Mesendoderm (in vitro differentiated cells): ENCODE results near the gene ZNF865.
A peak's percentile ranks its signal among the peaks of the same experiment; 100 is the strongest.

ENCODE experiments used
- DNase-seq: peaks from one replicate; pipeline ENCODE4 v3.0.0; 2013
- H2AK5ac ChIP-seq: 2 replicates; pipeline ENCODE4 v1.6.1; 2013; ENCODE audit warnings: low read length, inconsistent platforms
- H2BK120ac ChIP-seq: 2 replicates; pipeline ENCODE4 v1.6.1; 2013; ENCODE audit warnings: low read depth, mild to moderate bottlenecking, low read length, moderate library complexity, mixed read lengths
- H2BK15ac ChIP-seq: replicated peaks from 2 replicates; pipeline ENCODE4 v1.6.1; 2013; ENCODE audit warnings: low read depth, mild to moderate bottlenecking, moderate library complexity
- H2BK5ac ChIP-seq: 2 replicates; pipeline ENCODE4 v1.6.1; 2013; ENCODE audit warnings: low read length, inconsistent platforms
- H3K18ac ChIP-seq: 2 replicates; pipeline ENCODE4 v1.6.1; 2013; ENCODE audit warnings: mild to moderate bottlenecking, low read length, mixed read lengths
- H3K23ac ChIP-seq: one replicate; pipeline ENCODE4 v1.6.1; 2013; ENCODE audit warnings: low read length
- H3K27ac ChIP-seq: 2 replicates; pipeline ENCODE4 v1.5.1; 2013; ENCODE audit warnings: low read depth, mild to moderate bottlenecking, inconsistent platforms, low read length, moderate library complexity
- H3K27me3 ChIP-seq: 2 replicates; pipeline ENCODE4 v1.6.1; 2013; ENCODE audit warnings: low read length, control low read depth, mild to moderate bottlenecking, inconsistent platforms; ENCODE audit not compliant: insufficient read depth, poor library complexity
- H3K36me3 ChIP-seq: 2 replicates; pipeline ENCODE4 v1.6.1; 2013; ENCODE audit warnings: low read length, inconsistent platforms; ENCODE audit not compliant: control insufficient read depth, insufficient read depth
- H3K4ac ChIP-seq: one replicate; pipeline ENCODE4 v1.6.1; 2013; ENCODE audit warnings: low read depth, mild to moderate bottlenecking, low read length, moderate library complexity
- H3K4me1 ChIP-seq: 2 replicates; pipeline ENCODE4 v1.6.1; 2013; ENCODE audit warnings: low read depth, low read length, inconsistent platforms; ENCODE audit not compliant: control insufficient read depth
- H3K4me2 ChIP-seq: 2 replicates; pipeline ENCODE4 v1.6.1; 2013; ENCODE audit warnings: low read length
- H3K4me3 ChIP-seq: 2 replicates; pipeline ENCODE4 v1.5.1; 2013; ENCODE audit warnings: mild to moderate bottlenecking, low read length
- H3K56ac ChIP-seq: one replicate; pipeline ENCODE4 v1.6.1; 2013; ENCODE audit warnings: low read length
- H3K79me1 ChIP-seq: 2 replicates; pipeline ENCODE4 v1.6.1; 2013; ENCODE audit warnings: low read length, inconsistent platforms
- H3K79me2 ChIP-seq: 2 replicates; pipeline ENCODE4 v1.6.1; 2013; ENCODE audit warnings: mild to moderate bottlenecking, low read length; ENCODE audit not compliant: control insufficient read depth, insufficient read depth
- H3K9ac ChIP-seq: 2 replicates; pipeline ENCODE4 v1.6.1; 2013; ENCODE audit warnings: low read length, inconsistent platforms
- H4K5ac ChIP-seq: one replicate; pipeline ENCODE4 v1.6.1; 2013; ENCODE audit warnings: low read length
- H4K8ac ChIP-seq: one replicate; pipeline ENCODE4 v1.6.1; 2013; ENCODE audit warnings: low read depth, mild to moderate bottlenecking, control low read depth, low read length, moderate library complexity
- WGBS: extraction: QIAGEN DNeasy Blood & Tissue Kit; methylation state at CpG from one replicate; pipeline ENCODE4 v1.1.7; 2013; ENCODE audit warnings: low lambda C conversion rate, missing lambda C conversion rate; ENCODE audit not compliant: insufficient coverage; ENCODE audit errors: extremely low coverage; 5-methylcytosine and 5-hydroxymethylcytosine counted together

ZNF865 gene

DNA sequence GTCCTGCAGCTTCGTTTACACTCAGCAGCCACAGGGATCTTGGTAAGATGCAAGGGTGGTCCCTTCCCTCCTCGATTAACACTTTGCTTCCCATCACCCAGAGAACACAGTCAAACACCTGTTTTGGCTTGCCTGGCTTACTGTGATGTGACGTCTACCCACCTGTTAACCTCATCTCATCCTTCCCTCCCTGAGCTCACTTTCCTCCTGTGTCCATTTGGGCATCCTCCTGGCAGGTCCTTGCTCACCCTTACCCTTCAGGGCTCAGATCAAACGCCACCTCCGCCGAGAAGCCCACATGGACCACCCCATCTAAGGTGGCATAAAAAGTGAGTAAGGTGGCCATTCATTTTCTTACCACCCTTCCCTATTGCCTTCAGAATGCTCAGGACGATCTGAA is 15.3 kb upstream of the ZNF865 start:
- H3K4me2 ChIP-seq = no peak overlapping the region
- H2AK5ac ChIP-seq = no peak overlapping the region
- H4K5ac ChIP-seq = no peak overlapping the region
- no peak overlapping the region for H3K23ac ChIP-seq
- no peak overlapping the region for H2BK15ac ChIP-seq
- no peak for DNase-seq
- H3K79me2 ChIP-seq = no peaks in the 10 kb centered on the region
- H2BK5ac ChIP-seq = no peak overlapping the region
- H3K27me3 ChIP-seq = no peaks in the 10 kb centered on the region
- no peak overlapping the region for H3K9ac ChIP-seq
- WGBS = no CpG with 5 or more reads among the region's 7 CpGs
- H3K18ac ChIP-seq = no peak overlapping the region
- H3K27ac ChIP-seq = no peak overlapping the region
- H3K4me3 ChIP-seq = no peak overlapping the region
- no peaks in the 10 kb centered on the region for H3K36me3 ChIP-seq
- H3K79me1 ChIP-seq = no peaks in the 10 kb centered on the region
- no peak overlapping the region for H3K56ac ChIP-seq
- H2BK120ac ChIP-seq = no peak overlapping the region
- no peak overlapping the region for H3K4ac ChIP-seq
- H4K8ac ChIP-seq = no peak overlapping the region
- no peaks in the 10 kb centered on the region for H3K4me1 ChIP-seq

GRCh38 chr19:55590617-55591016 is 14.8 kb upstream of the ZNF865 start:
- no peak overlapping the region for H3K9ac ChIP-seq
- H2BK5ac ChIP-seq = no peak overlapping the region
- H3K4ac ChIP-seq = no peak overlapping the region
- no peak overlapping the region for H4K5ac ChIP-seq
- no peak overlapping the region for H3K27ac ChIP-seq
- H4K8ac ChIP-seq = no peak overlapping the region
- H2BK15ac ChIP-seq = no peak overlapping the region
- H3K4me3 ChIP-seq = no peak overlapping the region
- peak; percentile 62 for DNase-seq
- no peak overlapping the region for H3K4me2 ChIP-seq
- H2BK120ac ChIP-seq = no peak overlapping the region
- no peaks in the 10 kb centered on the region for H3K79me2 ChIP-seq
- H3K18ac ChIP-seq = no peak overlapping the region
- no peaks in the 10 kb centered on the region for H3K4me1 ChIP-seq
- H3K56ac ChIP-seq = no peak overlapping the region
- no peak overlapping the region for H2AK5ac ChIP-seq
- no peak overlapping the region for H3K23ac ChIP-seq
- no peaks in the 10 kb centered on the region for H3K79me1 ChIP-seq
- H3K36me3 ChIP-seq = peaks cover 2% of the 10 kb centered on the region
- no peaks in the 10 kb centered on the region for H3K27me3 ChIP-seq
- no CpG with 5 or more reads among the region's 10 CpGs for WGBS

DNA sequence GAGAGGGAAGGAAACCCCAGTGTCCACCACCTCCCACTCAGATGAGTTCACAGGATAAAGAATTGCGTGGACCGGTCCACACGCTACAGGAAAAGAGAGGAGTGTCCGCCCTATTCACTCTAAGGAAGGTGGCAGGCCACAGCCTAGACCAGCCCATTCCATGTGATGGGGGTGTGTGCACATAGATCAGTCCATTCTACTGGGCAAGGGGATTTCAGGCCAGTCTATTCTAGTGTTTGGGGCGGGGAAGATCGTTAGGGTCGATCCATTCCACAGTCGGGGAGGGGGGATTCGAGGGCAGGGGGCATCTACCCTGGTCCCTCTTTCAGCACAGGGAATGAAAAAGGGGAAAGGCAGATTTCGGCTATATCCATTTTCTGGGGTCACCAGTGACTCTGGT is 13.9 kb upstream of the ZNF865 start:
- H4K8ac ChIP-seq = no peak overlapping the region
- WGBS = no CpG with 5 or more reads among the region's 10 CpGs
- H3K27ac ChIP-seq = no peak overlapping the region
- no peak overlapping the region for H3K4ac ChIP-seq
- H3K4me2 ChIP-seq = no peak overlapping the region
- H3K9ac ChIP-seq = no peak overlapping the region
- no peak overlapping the region for H4K5ac ChIP-seq
- no peak overlapping the region for H2BK15ac ChIP-seq
- H3K18ac ChIP-seq = no peak overlapping the region
- no peak overlapping the region for H2BK120ac ChIP-seq
- H3K36me3 ChIP-seq = peaks cover 2% of the 10 kb centered on the region
- no peaks in the 10 kb centered on the region for H3K27me3 ChIP-seq
- no peaks in the 10 kb centered on the region for H3K4me1 ChIP-seq
- no peak overlapping the region for H3K56ac ChIP-seq
- DNase-seq = peak; percentile 49
- no peaks in the 10 kb centered on the region for H3K79me1 ChIP-seq
- no peak overlapping the region for H3K4me3 ChIP-seq
- no peaks in the 10 kb centered on the region for H3K79me2 ChIP-seq
- no peak overlapping the region for H3K23ac ChIP-seq
- H2AK5ac ChIP-seq = no peak overlapping the region
- no peak overlapping the region for H2BK5ac ChIP-seq

GRCh38 chr19:55592391-55593090 is 12.9 kb upstream of the ZNF865 start:
- H3K56ac ChIP-seq = no peak overlapping the region
- WGBS = no CpG with 5 or more reads among the region's 73 CpGs

DNA sequence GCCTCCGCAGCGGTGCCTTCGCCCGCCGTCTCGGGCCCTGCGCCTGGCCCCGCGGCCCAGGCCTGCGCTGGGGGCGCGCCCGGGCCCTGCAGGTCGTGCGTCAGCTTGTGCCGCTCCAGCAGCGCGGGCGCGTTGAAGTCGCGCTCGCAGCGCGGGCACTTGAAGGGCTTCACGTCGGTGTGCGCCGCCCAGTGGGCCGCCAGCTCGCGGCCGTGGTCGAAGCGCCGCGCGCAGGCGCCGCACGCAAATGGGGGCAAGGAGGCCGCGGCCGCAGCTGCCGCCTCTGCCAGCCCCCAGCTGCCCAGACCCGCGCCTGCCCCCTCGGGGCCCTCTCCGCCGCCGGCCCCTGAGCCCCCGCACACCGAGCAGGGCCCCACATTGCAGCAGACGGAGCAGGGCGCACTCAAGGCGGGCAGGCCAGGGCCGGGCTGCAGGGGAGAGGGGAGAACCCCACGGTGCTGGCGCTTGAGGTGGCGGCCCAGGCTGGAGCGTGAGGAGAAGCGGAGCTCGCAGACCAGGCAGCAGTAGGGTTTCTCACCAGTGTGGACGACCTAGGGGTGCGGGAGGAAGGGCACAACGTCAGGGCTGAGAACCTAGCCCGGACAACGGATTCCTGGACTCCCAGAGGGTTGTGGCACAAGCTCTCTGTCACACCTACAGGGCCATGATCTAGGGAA is 12.2 kb upstream of the ZNF865 start:
- Histone ChIP-seq H3K18ac (no peak overlapping the region), H3K36me3 (peaks cover 2% of the 10 kb centered on the region), H3K4ac (no peak overlapping the region), H4K5ac (no peak overlapping the region), H3K9ac (no peak overlapping the region), H3K4me1 (no peaks in the 10 kb centered on the region), H2AK5ac (no peak overlapping the region), H3K4me2 (no peak overlapping the region), H3K27ac (no peak overlapping the region), H2BK5ac (no peak overlapping the region), H2BK15ac (no peak overlapping the region), H3K4me3 (no peak overlapping the region), H3K79me2 (no peaks in the 10 kb centered on the region), H3K56ac (no peak overlapping the region), H4K8ac (no peak overlapping the region), H3K79me1 (no peaks in the 10 kb centered on the region), H3K23ac (no peak overlapping the region), H3K27me3 (no peaks in the 10 kb centered on the region), H2BK120ac (no peak overlapping the region)
- DNase-seq = no peak
- no CpG with 5 or more reads among the region's 68 CpGs for WGBS

More at GRCh38 chr19:55592391-55593090, 12.9 kb upstream of the ZNF865 start:
- Histone ChIP-seq H2BK5ac (no peak overlapping the region), H3K27me3 (no peaks in the 10 kb centered on the region), H2BK15ac (no peak overlapping the region), H3K23ac (no peak overlapping the region), H2AK5ac (no peak overlapping the region), H4K8ac (no peak overlapping the region), H3K4me2 (no peak overlapping the region), H3K9ac (no peak overlapping the region), H3K79me2 (no peaks in the 10 kb centered on the region), H2BK120ac (no peak overlapping the region), H3K36me3 (peaks cover 2% of the 10 kb centered on the region), H3K4ac (no peak overlapping the region), H3K4me3 (no peak overlapping the region), H3K4me1 (no peaks in the 10 kb centered on the region), H3K18ac (no peak overlapping the region), H4K5ac (no peak overlapping the region), H3K27ac (no peak overlapping the region), H3K79me1 (no peaks in the 10 kb centered on the region)
- no peak for DNase-seq
